GM10266 (cell line): Measurements from ENCODE around the gene SNCB.

Experiments
- DNase-seq: peaks from one replicate; pipeline ENCODE4 v3.0.0; 2012; ENCODE audit errors: extremely low spot score
- CTCF ChIP-seq: IDR thresholded peaks from 2 replicates; pipeline ENCODE4 v1.5.1; 2012; ENCODE audit warnings: mild to moderate bottlenecking, low read depth; ENCODE audit not compliant: control insufficient read depth, insufficient read depth; ENCODE audit errors: missing control alignments

Gene SNCB

GRCh38 chr5:176665517-176665916 lies 35.2 kb upstream of the SNCB start:
- DNase-seq, result no peak
- TF ChIP-seq CTCF, result no peak

GRCh38 chr5:176664886-176665285 lies 34.6 kb upstream of the SNCB start:
- no peak for DNase-seq
- TF ChIP-seq CTCF, result no peak

- no peak for TF ChIP-seq CTCF
- no peak for DNase-seq
Observed at GRCh38 chr5:176664479-176664878, 34.1 kb upstream of the SNCB start.

- no peak for TF ChIP-seq CTCF
- DNase-seq, result no peak
Observed at GRCh38 chr5:176663566-176663965, 33.2 kb upstream of the SNCB start.

GRCh38 chr5:176662371-176663333 lies 32.3 kb upstream of the SNCB start:
- TF ChIP-seq CTCF, result no peak
- DNase-seq, result no peak

- DNase-seq, result no peak
- TF ChIP-seq CTCF, result no peak
Observed at GRCh38 chr5:176661676-176662075, 31.3 kb upstream of the SNCB start.
